Gastrocnemius medialis (tissue), 4 donors: ENCODE results near the gene CTNNA2. TPM values are rescaled to one million over a fixed set of nuclear protein-coding genes. Genes with fewer than 3 reads are reported as not detected.

ENCODE experiments used
- ATAC-seq, 2 donors: fragments of 150-250 bp; one replicate each; pipeline ENCODE4 v1.9.1; 2016
- DNase-seq, 2 donors: peaks; one replicate each; pipeline ENCODE4 v3.0.0-alpha.2; 2019
- H3K27ac ChIP-seq, 4 donors: fragments of 200-600 bp; sonication (generic); 1 replicate in 1 of 4; 2 replicates in 3 of 4; pipeline ENCODE4 v1.5.1; 2016 to 2018; ENCODE audit warnings: mild to moderate bottlenecking in 2 of 4, moderate library complexity in 1 of 4
- H3K27me3 ChIP-seq, 3 donors: fragments of 200-600 bp; sonication (generic) in 2 of 3; 1 replicate in 1 of 3; 2 replicates in 2 of 3; pipeline versions ENCODE4 v1.5.1 to v1.6.0; 2016 to 2019; ENCODE audit warnings: mild to moderate bottlenecking in 1 of 3, moderate library complexity in 1 of 3
- H3K36me3 ChIP-seq, 2 donors: fragments of 200-600 bp; sonication (generic) in 1 of 2; one replicate each; pipeline ENCODE4 v1.5.1; 2017 to 2018
- H3K4me1 ChIP-seq, 2 donors: fragments of 200-600 bp; sonication (generic) in 1 of 2; one replicate each; pipeline ENCODE4 v1.5.1; 2016 to 2017; ENCODE audit warnings: mild to moderate bottlenecking in 2 of 2
- H3K4me3 ChIP-seq, 4 donors: fragments of 200-600 bp; sonication (generic) in 3 of 4; 1 replicate in 1 of 4; 2 replicates in 3 of 4; pipeline ENCODE4 v1.5.1; 2016 to 2019; ENCODE audit warnings: mild to moderate bottlenecking in 2 of 4
- H3K9me3 ChIP-seq, 3 donors: fragments of 200-600 bp; sonication (generic) in 2 of 3; 1 replicate in 1 of 3; 2 replicates in 2 of 3; pipeline ENCODE4 v1.5.1; 2016 to 2019
- POLR2A ChIP-seq, 2 donors: fragments of 450-650 bp; IDR thresholded peaks; one replicate each; pipeline ENCODE4 v1.6.1; 2017; ENCODE audit warnings: antibody characterized with exemption in 2 of 2, mild to moderate bottlenecking in 2 of 2, moderate library complexity in 2 of 2
- in situ Hi-C, 4 donors: fragments of 200-750 bp; cut with MboI; loops; one replicate each; pipeline versions ENCODE4 v1.15.0 to v1.8.0; 2017; ENCODE audit warnings: low sequenced_read_pairs in 4 of 4
- intact Hi-C: fragments of 100-400 bp; cut with DNase I; formaldehyde crosslinking; loops from one replicate; pipeline ENCODE4 v1.15.1; 2023; ENCODE audit warnings: low total_unique reads
- total RNA-seq, 4 donors: library from RNA; depleted of rRNA; stranded (reverse); fragments of >200 nt; gene quantifications; one replicate each; pipeline versions ENCODE4 v1.1.0 to v1.2.3, GENCODE V29; 2016
- TF ChIP-seq, protein P1 (sequence below), 5 experiments: fragments of 450-650 bp in 3 of 5; fragments of 200-600 bp in 2 of 5; sonication (generic) in 2 of 5; IDR thresholded peaks in 4 of 5; conservative IDR thresholded peaks in 1 of 5; 1 replicate in 4 of 5; 2 replicates in 1 of 5; pipeline ENCODE4 v1.5.1; 2016 to 2019; ENCODE audit warnings: antibody characterized with exemption in 5 of 5, mild to moderate bottlenecking in 3 of 5, moderate library complexity in 3 of 5

Gene CTNNA2
- total RNA-seq, 4 donors from 2014 or later: not detected

DNA sequence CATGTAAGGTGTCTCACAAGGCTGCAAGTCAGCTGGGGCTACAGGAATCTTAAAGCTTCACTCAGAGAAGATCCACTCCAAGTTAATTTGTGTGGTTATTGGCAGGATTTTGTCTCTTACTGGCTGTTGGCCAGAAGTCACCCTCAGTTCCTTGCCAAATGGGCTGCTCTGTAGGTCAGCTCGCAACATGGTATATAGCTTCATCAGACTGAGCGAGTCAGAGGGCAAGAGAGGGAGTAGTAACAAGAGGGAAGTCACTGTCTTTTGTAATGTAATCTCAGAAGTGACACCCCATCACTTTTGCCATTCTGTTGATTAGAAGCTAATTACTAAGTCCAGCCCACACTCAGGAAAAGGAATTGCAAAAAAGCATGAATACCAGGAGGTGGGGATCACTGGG lies 672.2 kb downstream of the CTNNA2 start:
- ATAC-seq (no peak), DNase-seq (no peak)
- Histone ChIP-seq H3K9me3 (no peaks in the 10 kb centered on the region), H3K27ac (no peak overlapping the region), H3K4me3 (no peak overlapping the region), H3K4me1 (no peaks in the 10 kb centered on the region), H3K36me3 (no peaks in the 10 kb centered on the region), H3K27me3 (no peaks in the 10 kb centered on the region)
- in situ Hi-C loops: no loop called here
- intact Hi-C loops: no loop called here
- no peak for TF ChIP-seq POLR2A (IDR thresholded peaks at IDR 0.05)
- TF ChIP-seq, protein P1, sequence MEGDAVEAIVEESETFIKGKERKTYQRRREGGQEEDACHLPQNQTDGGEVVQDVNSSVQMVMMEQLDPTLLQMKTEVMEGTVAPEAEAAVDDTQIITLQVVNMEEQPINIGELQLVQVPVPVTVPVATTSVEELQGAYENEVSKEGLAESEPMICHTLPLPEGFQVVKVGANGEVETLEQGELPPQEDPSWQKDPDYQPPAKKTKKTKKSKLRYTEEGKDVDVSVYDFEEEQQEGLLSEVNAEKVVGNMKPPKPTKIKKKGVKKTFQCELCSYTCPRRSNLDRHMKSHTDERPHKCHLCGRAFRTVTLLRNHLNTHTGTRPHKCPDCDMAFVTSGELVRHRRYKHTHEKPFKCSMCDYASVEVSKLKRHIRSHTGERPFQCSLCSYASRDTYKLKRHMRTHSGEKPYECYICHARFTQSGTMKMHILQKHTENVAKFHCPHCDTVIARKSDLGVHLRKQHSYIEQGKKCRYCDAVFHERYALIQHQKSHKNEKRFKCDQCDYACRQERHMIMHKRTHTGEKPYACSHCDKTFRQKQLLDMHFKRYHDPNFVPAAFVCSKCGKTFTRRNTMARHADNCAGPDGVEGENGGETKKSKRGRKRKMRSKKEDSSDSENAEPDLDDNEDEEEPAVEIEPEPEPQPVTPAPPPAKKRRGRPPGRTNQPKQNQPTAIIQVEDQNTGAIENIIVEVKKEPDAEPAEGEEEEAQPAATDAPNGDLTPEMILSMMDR (IDR thresholded peaks at IDR 0.05 in 4 of 5, conservative IDR thresholded peaks at IDR 0.05 in 1 of 5): no peak

DNA sequence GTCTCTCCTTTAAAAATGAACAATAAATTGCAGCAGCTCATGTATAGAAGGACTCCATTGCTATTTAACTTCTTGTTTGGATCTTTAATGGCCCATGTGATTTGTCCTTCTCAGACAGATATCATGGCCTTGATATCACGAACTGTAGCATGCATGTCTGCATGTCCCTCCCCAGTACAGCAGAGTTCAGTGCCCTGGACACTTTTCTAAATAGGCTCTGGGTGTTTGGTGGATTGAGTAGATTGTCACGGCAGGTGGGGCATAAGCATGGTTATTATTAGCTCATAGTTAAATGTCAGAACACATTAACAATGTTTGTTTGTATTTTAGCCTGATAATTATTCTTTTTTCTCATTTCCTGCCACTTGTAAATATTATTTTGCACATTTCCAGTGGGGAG lies 673.4 kb downstream of the CTNNA2 start:
- Histone ChIP-seq H3K9me3 (no peaks in the 10 kb centered on the region), H3K27ac (no peak overlapping the region), H3K4me3 (no peak overlapping the region), H3K27me3 (no peaks in the 10 kb centered on the region), H3K36me3 (no peaks in the 10 kb centered on the region), H3K4me1 (no peaks in the 10 kb centered on the region)
- TF ChIP-seq POLR2A (IDR thresholded peaks at IDR 0.05): no peak
- TF ChIP-seq, protein P1 (IDR thresholded peaks at IDR 0.05 in 4 of 5, conservative IDR thresholded peaks at IDR 0.05 in 1 of 5): no peak
- ATAC-seq (no peak), DNase-seq (no peak)
- in situ Hi-C loops: no loop called here
- intact Hi-C loops: no loop called here

DNA sequence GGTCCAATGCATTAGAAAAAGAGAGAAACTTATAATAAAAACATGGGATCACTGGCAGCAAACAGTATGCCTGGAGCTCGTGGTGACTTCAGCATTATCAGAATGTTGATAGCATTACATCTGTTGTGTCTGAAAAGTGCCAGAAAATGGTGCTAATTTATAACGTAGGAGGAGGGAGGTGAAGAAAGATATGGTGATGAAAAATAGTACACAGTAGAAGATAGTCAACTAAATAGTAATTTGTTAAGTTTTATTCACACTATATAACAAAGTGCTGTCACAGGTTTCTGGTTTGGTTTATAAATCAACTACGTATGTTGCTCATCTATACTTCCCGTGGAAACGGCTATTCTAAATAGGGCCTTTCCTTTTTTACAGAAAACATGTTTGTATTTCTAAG lies 674.3 kb downstream of the CTNNA2 start:
- in situ Hi-C loops (no loop called here), intact Hi-C loops (no loop called here)
- H3K9me3 ChIP-seq: no peaks in the 10 kb centered on the region
- H3K4me3 ChIP-seq: no peak overlapping the region
- H3K27me3 ChIP-seq: no peaks in the 10 kb centered on the region
- H3K4me1 ChIP-seq: no peaks in the 10 kb centered on the region
- DNase-seq (no peak), ATAC-seq (no peak)
- H3K36me3 ChIP-seq: no peaks in the 10 kb centered on the region
- TF ChIP-seq POLR2A (IDR thresholded peaks at IDR 0.05): no peak
- TF ChIP-seq, protein P1 (IDR thresholded peaks at IDR 0.05 in 4 of 5, conservative IDR thresholded peaks at IDR 0.05 in 1 of 5): no peak
- H3K27ac ChIP-seq: no peak overlapping the region

DNA sequence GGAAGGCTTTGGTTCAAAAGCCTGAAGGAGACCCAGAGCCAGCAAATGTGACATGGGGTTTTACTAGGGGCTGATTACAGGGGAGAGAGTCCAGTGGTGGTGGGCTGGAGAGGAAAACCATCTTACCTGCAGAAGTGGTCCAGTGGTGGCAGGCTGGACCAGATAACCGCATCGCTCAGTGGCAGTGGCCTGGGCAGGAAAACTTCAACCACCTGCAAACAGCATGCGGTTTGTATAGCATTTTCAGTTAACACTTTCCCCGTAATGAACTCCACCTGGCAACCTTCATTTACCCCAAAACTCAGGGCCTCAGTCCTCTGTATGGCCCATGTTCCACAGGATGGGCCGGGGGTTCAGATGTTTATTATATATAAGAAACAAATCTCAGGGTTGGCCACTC lies 677.3 kb downstream of the CTNNA2 start:
- no peaks in the 10 kb centered on the region for H3K9me3 ChIP-seq
- no peak overlapping the region for H3K4me3 ChIP-seq
- TF ChIP-seq, protein P1 (IDR thresholded peaks at IDR 0.05 in 4 of 5, conservative IDR thresholded peaks at IDR 0.05 in 1 of 5): no peak
- TF ChIP-seq POLR2A (IDR thresholded peaks at IDR 0.05): no peak
- in situ Hi-C loops: no loop called here
- no peak for DNase-seq
- H3K4me1 ChIP-seq: no peaks in the 10 kb centered on the region
- intact Hi-C loops: no loop called here
- H3K36me3 ChIP-seq: no peaks in the 10 kb centered on the region
- ATAC-seq: no peak
- H3K27ac ChIP-seq: no peak overlapping the region
- no peaks in the 10 kb centered on the region for H3K27me3 ChIP-seq

DNA sequence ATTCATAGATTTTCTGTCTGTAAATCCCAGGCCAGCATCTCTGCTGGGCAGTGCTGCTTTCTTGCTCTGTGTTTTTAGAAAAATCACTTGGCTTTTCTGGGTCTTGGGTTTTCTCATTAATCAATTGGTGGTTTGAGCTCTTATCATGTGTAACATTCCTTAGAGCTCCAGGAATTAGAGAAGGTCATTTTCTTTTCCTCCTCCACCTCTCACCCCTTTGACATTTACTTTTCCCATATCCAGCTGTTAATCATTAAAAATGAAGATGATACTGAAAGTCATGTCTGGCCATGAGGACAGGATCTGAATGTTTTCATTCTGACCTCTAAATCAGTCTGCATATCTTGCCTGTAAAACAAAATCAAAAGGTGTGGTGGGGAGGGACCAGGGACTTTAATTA lies 680.7 kb downstream of the CTNNA2 start:
- H3K4me1 ChIP-seq: no peaks in the 10 kb centered on the region
- in situ Hi-C loops (no loop called here), intact Hi-C loops (no loop called here)
- ATAC-seq (no peak), DNase-seq (no peak)
- H3K27me3 ChIP-seq: no peaks in the 10 kb centered on the region
- H3K27ac ChIP-seq: no peak overlapping the region
- H3K4me3 ChIP-seq: no peak overlapping the region
- no peaks in the 10 kb centered on the region for H3K9me3 ChIP-seq
- no peaks in the 10 kb centered on the region for H3K36me3 ChIP-seq
- TF ChIP-seq POLR2A (IDR thresholded peaks at IDR 0.05): no peak
- TF ChIP-seq, protein P1 (IDR thresholded peaks at IDR 0.05 in 4 of 5, conservative IDR thresholded peaks at IDR 0.05 in 1 of 5): no peak
